Measurements from ENCODE around the gene FLG. TPM values are rescaled to one million over a fixed set of nuclear protein-coding genes. Genes with fewer than 3 reads are reported as not detected.
"Not testable (repeated sequence)": the region's sequence is repeated elsewhere in the genome, so short reads cannot be mapped to it uniquely, and the experiment has no call there.

Gene FLG
- total RNA-seq, 1 donor from 2014 or later: not detected

- H3K4me1 ChIP-seq; DNase-seq (ENCODE audit: low spot score in 2 of 2); H3K27me3 ChIP-seq; H3K4me3 ChIP-seq; intact Hi-C loops (cut with DNase I); H3K36me3 ChIP-seq; H3K27ac ChIP-seq: not testable (repeated sequence)
- H3K9me3 ChIP-seq: peaks cover 0 to 18% of the 10 kb centered on the region in 2 donors
Measured at GRCh38 chr1:152303139-152303872, 21.7 kb downstream of the FLG start.

- peaks cover 0 to 15% of the 10 kb centered on the region in 2 donors for H3K9me3 ChIP-seq
- H3K4me1 ChIP-seq; H3K36me3 ChIP-seq; H3K27ac ChIP-seq; intact Hi-C loops (cut with DNase I); H3K4me3 ChIP-seq; H3K27me3 ChIP-seq; DNase-seq (ENCODE audit: low spot score in 2 of 2): not testable (repeated sequence)
Measured at GRCh38 chr1:152256394-152256793, 68.6 kb downstream of the FLG start.

Other genes starting within 250 kb of the FLG start
- gene TCHHL1, start 236.2 kb downstream of the FLG start, total RNA-seq: not detected
- gene TCHH, start 209.8 kb downstream of the FLG start, total RNA-seq: not detected
- not detected for gene RPTN, start 166.0 kb downstream of the FLG start, total RNA-seq
- gene HRNR, start 101.0 kb downstream of the FLG start, total RNA-seq: not detected
- gene FLG2, start 34.8 kb upstream of the FLG start, total RNA-seq: not detected
- gene CRNN, start 89.0 kb upstream of the FLG start, total RNA-seq: 0.21 TPM
- not detected for gene LCE5A, start 185.6 kb upstream of the FLG start, total RNA-seq
- gene CRCT1, start 189.2 kb upstream of the FLG start, total RNA-seq: not detected
- gene LCE3E, start 241.5 kb upstream of the FLG start, total RNA-seq: not detected